Esophagus squamous epithelium (tissue), 4 donors: ENCODE data around the gene COL6A5.

Source experiments
- POLR2A ChIP-seq, 4 donors: fragments of 450-650 bp; IDR thresholded peaks; one replicate each; pipeline ENCODE4 v1.6.1; 2017; ENCODE audit warnings: antibody characterized with exemption in 4 of 4, mild to moderate bottlenecking in 4 of 4, moderate library complexity in 3 of 4
- TF ChIP-seq, protein P1 (sequence below), 6 experiments: fragments of 450-650 bp in 4 of 6; fragments of 200-600 bp in 2 of 6; sonication (generic) in 2 of 6; IDR thresholded peaks; one replicate each; pipeline ENCODE4 v1.5.1; 2016 to 2019; ENCODE audit warnings: antibody characterized with exemption in 6 of 6, mild to moderate bottlenecking in 4 of 6, moderate library complexity in 4 of 6

DNA sequence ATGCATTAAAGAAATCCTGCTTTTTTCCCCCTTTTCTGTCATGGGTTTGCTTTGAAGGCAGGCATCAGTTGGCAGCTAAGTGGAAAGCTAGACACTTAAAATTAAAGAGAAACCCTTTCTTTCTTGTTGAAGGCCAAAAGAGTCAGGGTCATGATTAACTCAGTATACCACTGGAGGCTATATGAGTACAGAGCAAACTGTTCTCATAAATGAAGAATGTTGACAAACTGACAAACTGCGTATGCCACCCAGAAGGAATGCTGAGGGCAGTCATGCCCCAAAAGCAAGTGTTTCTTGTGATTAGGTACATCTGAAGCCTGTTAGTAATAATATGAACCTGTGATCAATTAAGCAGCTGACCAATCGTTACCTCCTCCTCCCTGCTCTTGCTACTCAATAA lies 127.9 kb downstream of the COL6A5 start:
- TF ChIP-seq, protein P1, sequence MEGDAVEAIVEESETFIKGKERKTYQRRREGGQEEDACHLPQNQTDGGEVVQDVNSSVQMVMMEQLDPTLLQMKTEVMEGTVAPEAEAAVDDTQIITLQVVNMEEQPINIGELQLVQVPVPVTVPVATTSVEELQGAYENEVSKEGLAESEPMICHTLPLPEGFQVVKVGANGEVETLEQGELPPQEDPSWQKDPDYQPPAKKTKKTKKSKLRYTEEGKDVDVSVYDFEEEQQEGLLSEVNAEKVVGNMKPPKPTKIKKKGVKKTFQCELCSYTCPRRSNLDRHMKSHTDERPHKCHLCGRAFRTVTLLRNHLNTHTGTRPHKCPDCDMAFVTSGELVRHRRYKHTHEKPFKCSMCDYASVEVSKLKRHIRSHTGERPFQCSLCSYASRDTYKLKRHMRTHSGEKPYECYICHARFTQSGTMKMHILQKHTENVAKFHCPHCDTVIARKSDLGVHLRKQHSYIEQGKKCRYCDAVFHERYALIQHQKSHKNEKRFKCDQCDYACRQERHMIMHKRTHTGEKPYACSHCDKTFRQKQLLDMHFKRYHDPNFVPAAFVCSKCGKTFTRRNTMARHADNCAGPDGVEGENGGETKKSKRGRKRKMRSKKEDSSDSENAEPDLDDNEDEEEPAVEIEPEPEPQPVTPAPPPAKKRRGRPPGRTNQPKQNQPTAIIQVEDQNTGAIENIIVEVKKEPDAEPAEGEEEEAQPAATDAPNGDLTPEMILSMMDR (IDR thresholded peaks at IDR 0.05): no peak
- TF ChIP-seq POLR2A (IDR thresholded peaks at IDR 0.05): no peak
